Heart left ventricle (tissue), 13 donors: ENCODE data around the gene RLBP1.

Experiments
- CTCF ChIP-seq, 12 donors: fragments of 200-600 bp; sonication (generic) in 4 of 12; IDR thresholded peaks; one replicate each; pipeline versions ENCODE4 v1.5.0 to v1.8.0; 2018 to 2022; ENCODE audit warnings: antibody characterized with exemption in 12 of 12, mild to moderate bottlenecking in 5 of 12
- POLR2A ChIP-seq, 2 donors: fragments of 450-650 bp; IDR thresholded peaks; one replicate each; pipeline ENCODE4 v1.6.1; 2017; ENCODE audit warnings: antibody characterized with exemption in 2 of 2, mild to moderate bottlenecking in 2 of 2, moderate library complexity in 2 of 2
- donor health status: ischemic (EF 13 %, LVEDD 7.1; RV severe dilation, severe dysfunction).
- donor health status: DM: no; HTN: yes; CAD: no.
- donor health status: DM: no; HTN: no; CAD: no.
- donor health status: ischemic (EF 25% LVEDD 6.9; RV normal size, moderate dysfunction).
- donor health status: ischemic (EF 25% LVEDD 5.7; RV mildly dilated, moderate dysfunction).
- donor health status: ischemic (EF 35%, LVEDD 5.7; RV mildly dilated, moderate dysfunction).
- donor health status: nonischemic (EF 11% LVEDD 7.7; RV severe dilation, severe dysfunction).
- donor health status: DM: yes; HTN: yes; CAD: no.
- donor health status: PGD.
- donor health status: ischemic (EF 29% LVEDD 5.4; RV normal size, mild dysfunction).
- donor health status: nonischemic (EF 23%, LVEDD 6.1; RV moderate dilation, normal function).

GRCh38 chr15:89174476-89174875 lies 46.9 kb downstream of the RLBP1 start:
- TF ChIP-seq POLR2A (IDR thresholded peaks at IDR 0.05) (no peak), CTCF (IDR thresholded peaks at IDR 0.05) (no peak)
